ENCODE results near the gene MBOAT2. TPM values are rescaled to one million over a fixed set of nuclear protein-coding genes. Genes with fewer than 3 reads are reported as not detected.

The MBOAT2 gene
- total and polyA plus RNA-seq, 2 of the 13 experiments (the other 11 are each of a cell fraction or from before 2014, with no cell fraction given): 0.11 to 0.36 TPM

GRCh38 chr2:8822218-8822617, 181.3 kb downstream of the MBOAT2 start:
- Histone ChIP-seq H3K36me3 (replicated peaks in 1 of 2; ENCODE audit: control insufficient read depth in 1 of 2, insufficient read depth in 2 of 2, low read length in 2 of 2) (peaks cover 7 to 40% of the 10 kb centered on the region in 2 experiments; a peak in 4 of 5 replicates), H4K20me1 (ENCODE audit: insufficient read depth, low read length) (no peaks in the 10 kb centered on the region), H3K27ac (ENCODE audit: extremely low read length, insufficient read depth, low read length) (peak overlapping the region; percentile 4), H3K9me3 (ENCODE audit: low read length) (no peaks in the 10 kb centered on the region), H3K4me2 (ENCODE audit: low read depth, low read length) (no peak overlapping the region), H3K27me3 (ENCODE audit: control insufficient read depth in 1 of 2, insufficient read depth in 2 of 2, low read length in 2 of 2) (no peaks in the 10 kb centered on the region), H2AFZ (ENCODE audit: low read length) (no peak overlapping the region), H3K4me3 (replicated peaks in 1 of 3; ENCODE audit: insufficient read depth in 1 of 3, low read depth in 2 of 3, low read length in 3 of 3) (no peak overlapping the region), H3K4me1 (ENCODE audit: insufficient read depth, low read length) (peaks cover 31% of the 10 kb centered on the region), H3K79me2 (ENCODE audit: insufficient read depth, low read length) (no peaks in the 10 kb centered on the region), H3K9ac (ENCODE audit: insufficient read depth, low read depth, low read length) (no peak overlapping the region)
- in situ Hi-C loops (cut with HindIII; ENCODE audit: extremely low pct_ligation_motif_present, low pct_unique_long_range_greater_than_20kb): no loop called here
- CTCF ChIA-PET (ENCODE audit: low intra/inter-chr PET ratio, low total read pairs): no interaction called here
- 58% methylated on average over 4 of the region's 4 CpGs for whole genome bisulfite sequencing (ENCODE audit: low lambda C conversion rate)
- intact Hi-C loops (cut with micrococcal nuclease; ENCODE audit: unreplicated experiment): loop anchor here (1.0 kb wide), 1 partner anchor 15 kb away; the partner anchor contains the start of gene KIDINS220
- no peak for FAIRE-seq
- DNase-seq (ENCODE audit: low spot score): peak; percentile 20
- BruUV-seq (replicated peaks): no TSS peak
- peak; percentile 64 for ATAC-seq
- POLR2A ChIA-PET: no interaction called here
- TF ChIP-seq NPAS2 (CRISPR knock-in tag; IDR thresholded peaks at IDR 0.05; ENCODE audit: borderline replicate concordance): no peak
- TF ChIP-seq ZNF414 (CRISPR knock-in tag; IDR thresholded peaks at IDR 0.05): no peak
- TF ChIP-seq SOX5 (CRISPR knock-in tag; IDR thresholded peaks at IDR 0.05; ENCODE audit: borderline replicate concordance): 0 out of 2 replicates have a peak, but pooled peaks have one; percentile 8
- peak; percentile 39 for TF ChIP-seq GATAD2A (CRISPR knock-in tag; IDR thresholded peaks at IDR 0.05)
- no peak for TF ChIP-seq PRMT3 (CRISPR knock-in tag; IDR thresholded peaks at IDR 0.05; ENCODE audit: borderline replicate concordance, low read depth)
- TF ChIP-seq ZNF121 (CRISPR knock-in tag; IDR thresholded peaks at IDR 0.05): peak; percentile 84
- no peak; the same call in 1 of the 2 replicates for TF ChIP-seq NR2F6 (IDR thresholded peaks at IDR 0.05)
- peak; percentile 21; the same call in 1 of the 2 replicates for TF ChIP-seq NR2F6 (CRISPR knock-in tag; IDR thresholded peaks at IDR 0.05)
- TF ChIP-seq SOX13 (IDR thresholded peaks at IDR 0.05): no peak
- TF ChIP-seq SOX13 (CRISPR knock-in tag; conservative IDR thresholded peaks at IDR 0.05 in 1 of 2, IDR thresholded peaks at IDR 0.05 in 1 of 2): peak in 1 of 2 experiments; percentile 20; a peak in 1 of 4 replicates
- TF ChIP-seq CEBPB (IDR thresholded peaks at IDR 0.05; ENCODE audit: borderline replicate concordance, low read depth, low read length): peak; percentile 16
- TF ChIP-seq RNF219 (CRISPR knock-in tag; IDR thresholded peaks at IDR 0.05): no peak
- no peak for TF ChIP-seq HNF1B (CRISPR knock-in tag; IDR thresholded peaks at IDR 0.05)
- TF ChIP-seq HIC2 (CRISPR knock-in tag; IDR thresholded peaks at IDR 0.05; ENCODE audit: low read depth): no peak
- no peak for TF ChIP-seq ZNF44 (CRISPR knock-in tag; IDR thresholded peaks at IDR 0.05)
- 0 out of 2 replicates have a peak, but pooled peaks have one; percentile 9 for TF ChIP-seq FOSL2 (CRISPR knock-in tag; IDR thresholded peaks at IDR 0.05)
- TF ChIP-seq CEBPG (CRISPR knock-in tag; IDR thresholded peaks at IDR 0.05): peak; percentile 61
- 0 out of 2 replicates have a peak, but pooled peaks have one; percentile 33 for TF ChIP-seq ISL2 (CRISPR knock-in tag; IDR thresholded peaks at IDR 0.05)
- TF ChIP-seq KLF6 (CRISPR knock-in tag; IDR thresholded peaks at IDR 0.05): 0 out of 2 replicates have a peak, but pooled peaks have one; percentile 40
- 0 out of 4 replicates have a peak, but pooled peaks of 1 of the 2 experiments have one; percentile 25 for TF ChIP-seq NR2F1 (CRISPR knock-in tag; IDR thresholded peaks at IDR 0.05)

All from HepG2 (cell line).